CD14-positive monocyte (primary cell): ENCODE results near the gene BOC. TPM values are rescaled to one million over a fixed set of nuclear protein-coding genes. Genes with fewer than 3 reads are reported as not detected.

Experiments
- DNase-seq, 3 donors: peaks; one replicate each; pipeline ENCODE4 v3.0.0-alpha.2; 2011 to 2022
- H2AFZ ChIP-seq: 2 replicates; pipeline ENCODE4 v1.6.0; 2012; ENCODE audit warnings: mild to moderate bottlenecking, low read depth, low read length, inconsistent platforms; ENCODE audit not compliant: insufficient read depth, poor library complexity, severe bottlenecking
- H3K27ac ChIP-seq, 2 donors: 1 replicate in 1 of 2; 2 replicates in 1 of 2; pipeline ENCODE4 v1.5.1; 2012 to 2013; ENCODE audit warnings: low read length in 2 of 2, control low read depth in 1 of 2, inconsistent platforms in 1 of 2, low read depth in 1 of 2, mild to moderate bottlenecking in 1 of 2
- H3K27me3 ChIP-seq, 2 donors: one replicate each; pipeline versions ENCODE4 v1.6.0 to v1.6.1; 2011 to 2013; ENCODE audit warnings: low read length in 2 of 2; ENCODE audit not compliant: control insufficient read depth in 2 of 2, insufficient read depth in 2 of 2
- H3K36me3 ChIP-seq, 2 donors: replicated peaks in 1 of 2; 1 replicate in 1 of 2; 2 replicates in 1 of 2; pipeline versions ENCODE4 v1.5.1 to v1.6.1; 2012 to 2013; ENCODE audit warnings: low read length in 2 of 2, control low read depth in 1 of 2, inconsistent platforms in 1 of 2, mild to moderate bottlenecking in 1 of 2; ENCODE audit not compliant: insufficient read depth in 2 of 2, control insufficient read depth in 1 of 2
- H3K4me1 ChIP-seq, 2 donors: 1 replicate in 1 of 2; 2 replicates in 1 of 2; pipeline versions ENCODE4 v1.5.1 to v1.6.1; 2012 to 2013; ENCODE audit warnings: low read length in 2 of 2, control low read depth in 1 of 2, inconsistent platforms in 1 of 2, mild to moderate bottlenecking in 1 of 2, moderate library complexity in 1 of 2; ENCODE audit not compliant: insufficient read depth in 2 of 2, control insufficient read depth in 1 of 2
- H3K4me2 ChIP-seq: replicated peaks from 2 replicates; pipeline ENCODE3; 2012; ENCODE audit warnings: low read length, moderate library complexity, mild to moderate bottlenecking; ENCODE audit not compliant: poor library complexity, severe bottlenecking; ENCODE audit errors: extremely low read depth
- H3K4me3 ChIP-seq, 3 experiments: fragments of 200-600 bp in 1 of 3; sonication (generic) in 1 of 3; replicated peaks in 1 of 3; 1 replicate in 2 of 3; 2 replicates in 1 of 3; pipeline ENCODE4 v1.5.1; 2011 to 2013; ENCODE audit warnings: low read length in 3 of 3, mild to moderate bottlenecking in 3 of 3, control low read depth in 2 of 3, low read depth in 2 of 3, inconsistent platforms in 1 of 3, moderate library complexity in 1 of 3
- H3K79me2 ChIP-seq: 2 replicates; pipeline ENCODE4 v1.6.0; 2012; ENCODE audit warnings: mild to moderate bottlenecking, control low read depth, inconsistent platforms, low read length, moderate library complexity; ENCODE audit not compliant: insufficient read depth
- H3K9ac ChIP-seq: 2 replicates; pipeline ENCODE4 v1.6.0; 2017; ENCODE audit warnings: low read length, mild to moderate bottlenecking; ENCODE audit not compliant: insufficient read depth, poor library complexity, severe bottlenecking
- H3K9me3 ChIP-seq, 2 donors: replicated peaks in 1 of 2; 1 replicate in 1 of 2; 2 replicates in 1 of 2; pipeline versions ENCODE4 v1.5.1 to v1.6.1; 2012 to 2013; ENCODE audit warnings: low read length in 2 of 2, control low read depth in 1 of 2; ENCODE audit not compliant: control insufficient read depth in 1 of 2, insufficient read depth in 1 of 2
- H4K20me1 ChIP-seq: 2 replicates; pipeline ENCODE4 v1.6.0; 2012; ENCODE audit warnings: mild to moderate bottlenecking, low read length, control low read depth, moderate library complexity; ENCODE audit not compliant: insufficient read depth
- H3K27ac Mint-ChIP-seq, 7 donors: one replicate each; pipeline ENCODE4 v1.8.0; 2020; ENCODE audit warnings: mild to moderate bottlenecking in 7 of 7, mixed read lengths in 7 of 7, moderate library complexity in 6 of 7, inconsistent platforms in 2 of 7
- H3K27me3 Mint-ChIP-seq, 3 donors: one replicate each; pipeline ENCODE4 v1.8.0; 2021 to 2022; ENCODE audit warnings: low read depth in 3 of 3, mild to moderate bottlenecking in 3 of 3, mixed read lengths in 3 of 3, moderate library complexity in 3 of 3, inconsistent platforms in 1 of 3
- H3K36me3 Mint-ChIP-seq, 2 donors: one replicate each; pipeline ENCODE4 v1.8.0; 2020; ENCODE audit warnings: mixed read lengths in 2 of 2, inconsistent platforms in 1 of 2, mild to moderate bottlenecking in 1 of 2
- H3K4me1 Mint-ChIP-seq: one replicate; pipeline ENCODE4 v1.8.0; 2020; ENCODE audit warnings: mild to moderate bottlenecking, mixed read lengths
- H3K4me3 Mint-ChIP-seq, 2 donors: one replicate each; pipeline ENCODE4 v1.8.0; 2020; ENCODE audit warnings: mild to moderate bottlenecking in 2 of 2, mixed read lengths in 2 of 2, moderate library complexity in 1 of 2
- H3K9me3 Mint-ChIP-seq, 7 donors: one replicate each; pipeline ENCODE4 v1.8.0; 2020 to 2022; ENCODE audit warnings: mixed read lengths in 7 of 7, mild to moderate bottlenecking in 6 of 7, moderate library complexity in 6 of 7, inconsistent platforms in 2 of 7
- CTCF ChIP-seq: fragments of 200-600 bp; IDR thresholded peaks from one replicate; pipeline ENCODE4 v1.8.0; 2022; ENCODE audit warnings: antibody characterized with exemption, mild to moderate bottlenecking
- WGBS: methylation state at CpG from one replicate; pipeline ENCODE4 v1.1.5; 2013; ENCODE audit warnings: missing lambda C conversion rate; ENCODE audit not compliant: insufficient coverage; 5-methylcytosine and 5-hydroxymethylcytosine counted together
- intact Hi-C, 2 donors: fragments of 100-400 bp; cut with micrococcal nuclease; formaldehyde crosslinking; loops; one replicate each; pipeline versions ENCODE4 v1.15.0 to v1.15.1; 2023
- polyA plus RNA-seq, 3 donors: library from polyadenylated mRNA; depleted of rRNA in 1 of 3; unstranded in 2 of 3; stranded (reverse) in 1 of 3; fragments of 300-500 nt in 2 of 3; fragments of >200 nt in 1 of 3; fragmentation: Illumina TruSeq in 2 of 3; gene quantifications; 1 replicate in 2 of 3; 2 replicates in 1 of 3; pipeline ENCODE4 v1.2.3, GENCODE V29; 2012 to 2021

Gene BOC
- polyA plus RNA-seq, 3 donors: not detected

- Histone ChIP-seq H3K27me3 (no peaks in the 10 kb centered on the region), H3K79me2 (no peaks in the 10 kb centered on the region), H3K4me1 (no peaks in the 10 kb centered on the region), H3K9me3 (no peaks in the 10 kb centered on the region), H3K36me3 (no peaks in the 10 kb centered on the region), H3K4me3 (no peak overlapping the region), H4K20me1 (no peaks in the 10 kb centered on the region), H3K4me2 (no peak overlapping the region), H2AFZ (no peak overlapping the region), H3K9ac (no peak overlapping the region), H3K27ac (no peak overlapping the region)
- Mint-ChIP-seq H3K27ac (no peak overlapping the region), H3K4me3 (no peak overlapping the region), H3K36me3 (no peaks in the 10 kb centered on the region), H3K9me3 (peaks cover 0 to 4% (median 0%) of the 10 kb centered on the region in 7 donors), H3K27me3 (peaks cover 2 to 5% (median 4%) of the 10 kb centered on the region in 3 donors), H3K4me1 (no peaks in the 10 kb centered on the region)
- TF ChIP-seq CTCF: no peak
- DNase-seq: no peak
- 94% methylated on average over 3 of the region's 4 CpGs for WGBS
- intact Hi-C loops: no loop called here
Measured at GRCh38 chr3:113161661-113162060, 49.7 kb upstream of the BOC start.

GRCh38 chr3:113163152-113163551, 48.2 kb upstream of the BOC start:
- H3K27me3 ChIP-seq: no peaks in the 10 kb centered on the region
- H3K27ac ChIP-seq: no peak overlapping the region
- H4K20me1 ChIP-seq: no peaks in the 10 kb centered on the region
- peaks cover 0 to 4% (median 0%) of the 10 kb centered on the region in 7 donors for H3K9me3 Mint-ChIP-seq
- H3K4me2 ChIP-seq: no peak overlapping the region
- WGBS: 95% methylated on average over 4 of the region's 6 CpGs
- H3K4me3 ChIP-seq: no peak overlapping the region
- H3K27me3 Mint-ChIP-seq: peaks cover 2 to 5% (median 3%) of the 10 kb centered on the region in 3 donors
- H3K36me3 ChIP-seq: no peaks in the 10 kb centered on the region
- no peak overlapping the region for H3K4me3 Mint-ChIP-seq
- no peaks in the 10 kb centered on the region for H3K4me1 ChIP-seq
- H3K36me3 Mint-ChIP-seq: no peaks in the 10 kb centered on the region
- H3K27ac Mint-ChIP-seq: no peak overlapping the region
- intact Hi-C loops: no loop called here
- H3K4me1 Mint-ChIP-seq: no peaks in the 10 kb centered on the region
- no peaks in the 10 kb centered on the region for H3K79me2 ChIP-seq
- no peak for TF ChIP-seq CTCF
- no peak for DNase-seq
- no peak overlapping the region for H2AFZ ChIP-seq
- no peaks in the 10 kb centered on the region for H3K9me3 ChIP-seq
- H3K9ac ChIP-seq: no peak overlapping the region
